ENCODE results near the gene COPZ2. TPM values are rescaled to one million over a fixed set of nuclear protein-coding genes. Genes with fewer than 3 reads are reported as not detected.
A peak's percentile ranks its signal among the peaks of the same experiment; 100 is the strongest.

Gene COPZ2
- total RNA-seq, 1 donor from 2014 or later, result 50.6 TPM

DNA sequence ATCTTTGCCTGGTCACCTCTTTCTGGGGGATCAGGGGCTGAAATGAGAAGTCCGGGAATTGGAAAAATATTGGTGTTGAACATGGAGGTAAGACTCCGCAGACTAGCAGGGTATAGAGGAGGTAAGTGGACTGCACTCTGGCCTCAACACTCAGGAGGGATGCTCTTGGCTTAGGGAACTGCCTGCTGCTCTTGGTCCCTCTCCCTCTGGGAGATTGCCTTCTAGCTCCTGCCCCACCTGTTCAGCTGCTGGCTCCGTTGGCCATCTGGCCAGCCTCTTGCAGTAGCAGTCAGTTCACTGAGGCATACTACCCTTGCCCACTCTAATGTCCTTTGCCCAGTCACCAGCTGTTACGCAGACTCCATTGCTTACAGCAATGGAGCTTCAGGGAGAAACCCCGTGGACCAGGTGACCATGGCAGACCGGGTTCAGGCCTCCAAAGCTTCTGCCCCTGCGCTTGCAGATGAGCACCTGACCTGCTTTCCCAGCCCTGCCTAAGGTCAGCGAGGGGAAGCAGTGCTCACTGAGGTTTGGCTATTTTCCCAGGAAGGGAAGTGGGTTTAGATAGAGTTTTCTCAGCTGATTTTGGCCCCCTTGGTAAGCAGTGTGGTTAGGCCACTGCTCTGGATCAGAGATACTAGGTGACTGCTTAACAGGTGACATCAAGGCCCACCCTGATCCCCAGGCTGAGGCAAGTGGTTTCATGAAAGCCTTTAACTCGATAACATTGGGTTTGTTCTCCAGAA lies 54.8 kb downstream of the COPZ2 start:
- H3K4me1 ChIP-seq, result peaks cover 30% of the 10 kb centered on the region
- TF ChIP-seq, protein P1, sequence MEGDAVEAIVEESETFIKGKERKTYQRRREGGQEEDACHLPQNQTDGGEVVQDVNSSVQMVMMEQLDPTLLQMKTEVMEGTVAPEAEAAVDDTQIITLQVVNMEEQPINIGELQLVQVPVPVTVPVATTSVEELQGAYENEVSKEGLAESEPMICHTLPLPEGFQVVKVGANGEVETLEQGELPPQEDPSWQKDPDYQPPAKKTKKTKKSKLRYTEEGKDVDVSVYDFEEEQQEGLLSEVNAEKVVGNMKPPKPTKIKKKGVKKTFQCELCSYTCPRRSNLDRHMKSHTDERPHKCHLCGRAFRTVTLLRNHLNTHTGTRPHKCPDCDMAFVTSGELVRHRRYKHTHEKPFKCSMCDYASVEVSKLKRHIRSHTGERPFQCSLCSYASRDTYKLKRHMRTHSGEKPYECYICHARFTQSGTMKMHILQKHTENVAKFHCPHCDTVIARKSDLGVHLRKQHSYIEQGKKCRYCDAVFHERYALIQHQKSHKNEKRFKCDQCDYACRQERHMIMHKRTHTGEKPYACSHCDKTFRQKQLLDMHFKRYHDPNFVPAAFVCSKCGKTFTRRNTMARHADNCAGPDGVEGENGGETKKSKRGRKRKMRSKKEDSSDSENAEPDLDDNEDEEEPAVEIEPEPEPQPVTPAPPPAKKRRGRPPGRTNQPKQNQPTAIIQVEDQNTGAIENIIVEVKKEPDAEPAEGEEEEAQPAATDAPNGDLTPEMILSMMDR (IDR thresholded peaks at IDR 0.05; ENCODE audit: borderline replicate concordance), result no peak
- H3K27ac ChIP-seq (replicated peaks), result peak overlapping the region; percentile 72
- H3K27me3 ChIP-seq (ENCODE audit: low read depth), result no peaks in the 10 kb centered on the region
- intact Hi-C loops (cut with micrococcal nuclease), result no loop called here
- no peak for DNase-seq
- peaks cover 50% of the 10 kb centered on the region for H3K36me3 ChIP-seq
- no peaks in the 10 kb centered on the region for H3K9me3 ChIP-seq (replicated peaks)
- H3K4me3 ChIP-seq, result no peak overlapping the region

DNA sequence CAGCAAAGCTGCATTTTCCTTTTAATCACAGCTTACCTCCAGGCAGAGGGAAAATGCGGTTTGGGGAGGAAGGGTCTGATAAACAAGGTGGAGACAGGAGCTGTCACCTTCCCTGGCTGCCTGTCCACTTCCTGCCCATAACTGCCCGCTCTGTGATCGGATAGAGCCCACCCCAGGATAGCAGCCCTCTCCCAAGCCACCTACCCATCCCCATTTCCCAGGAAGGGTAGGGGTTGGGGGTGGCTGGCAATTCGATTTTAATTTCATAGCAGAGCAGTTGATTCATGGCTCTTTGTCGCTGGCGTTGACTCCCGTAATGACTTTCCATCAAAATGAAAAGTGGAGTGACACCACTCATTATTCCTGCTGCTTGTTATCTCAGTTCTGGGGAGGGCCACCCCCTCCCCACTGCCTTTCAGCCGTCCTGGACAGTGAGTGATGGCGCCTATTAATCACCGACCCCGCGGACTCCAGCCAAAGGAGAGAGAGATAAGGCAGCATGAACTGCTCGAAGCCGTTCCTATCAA lies 55.4 kb downstream of the COPZ2 start:
- Histone ChIP-seq H3K27me3 (ENCODE audit: low read depth) (no peaks in the 10 kb centered on the region), H3K27ac (replicated peaks) (no peak overlapping the region), H3K9me3 (replicated peaks) (no peaks in the 10 kb centered on the region), H3K4me1 (peaks cover 24% of the 10 kb centered on the region), H3K4me3 (no peak overlapping the region), H3K36me3 (peaks cover 57% of the 10 kb centered on the region)
- no peak for DNase-seq
- TF ChIP-seq, protein P1 (IDR thresholded peaks at IDR 0.05; ENCODE audit: borderline replicate concordance), result no peak
- intact Hi-C loops (cut with micrococcal nuclease), result no loop called here

DNA sequence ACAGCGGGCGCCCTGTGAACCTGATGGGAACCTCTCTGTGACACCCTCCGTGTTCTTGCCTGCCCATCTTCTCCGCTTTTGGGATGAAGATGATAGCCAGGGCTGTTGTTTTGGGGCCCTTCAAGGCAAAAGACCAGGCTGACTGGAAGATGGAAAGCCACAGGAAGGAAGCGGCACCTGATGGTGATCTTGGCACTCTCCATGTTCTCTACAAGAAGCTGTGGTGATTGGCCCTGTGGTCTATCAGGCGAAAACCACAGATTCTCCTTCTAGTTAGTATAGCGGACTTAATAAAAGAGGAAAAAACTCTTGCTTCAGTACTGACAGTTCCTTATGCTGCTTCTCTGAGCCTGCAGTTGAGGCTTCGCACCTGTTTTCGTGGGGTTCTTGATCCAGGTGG lies 56.1 kb downstream of the COPZ2 start:
- H3K4me1 ChIP-seq, result peaks cover 22% of the 10 kb centered on the region
- H3K27ac ChIP-seq (replicated peaks), result no peak overlapping the region
- peaks cover 63% of the 10 kb centered on the region for H3K36me3 ChIP-seq
- no peaks in the 10 kb centered on the region for H3K27me3 ChIP-seq (ENCODE audit: low read depth)
- TF ChIP-seq, protein P1 (IDR thresholded peaks at IDR 0.05; ENCODE audit: borderline replicate concordance), result no peak
- H3K4me3 ChIP-seq, result no peak overlapping the region
- DNase-seq, result no peak
- intact Hi-C loops (cut with micrococcal nuclease), result no loop called here
- H3K9me3 ChIP-seq (replicated peaks), result no peaks in the 10 kb centered on the region

DNA sequence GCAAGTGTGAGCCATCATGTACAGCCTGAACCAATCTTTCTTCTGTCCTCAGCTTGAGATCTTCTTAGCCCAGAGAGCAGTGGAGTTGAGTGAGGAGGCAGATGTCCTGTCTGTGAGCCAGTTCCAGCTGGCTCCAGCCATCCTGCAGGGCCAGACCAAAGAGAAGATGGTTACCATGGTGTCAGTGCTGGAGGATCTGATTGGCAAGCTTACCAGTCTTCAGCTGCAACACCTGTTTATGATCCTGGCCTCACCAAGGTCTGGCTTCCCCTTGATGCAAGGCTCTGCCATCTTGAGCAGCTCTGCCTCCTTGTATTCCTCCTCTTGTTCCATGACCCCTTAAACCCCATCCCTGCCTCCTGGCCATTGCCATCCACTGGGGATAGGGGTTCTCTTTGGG lies 57.1 kb downstream of the COPZ2 start:
- no peaks in the 10 kb centered on the region for H3K9me3 ChIP-seq (replicated peaks)
- peaks cover 22% of the 10 kb centered on the region for H3K4me1 ChIP-seq
- peaks cover 73% of the 10 kb centered on the region for H3K36me3 ChIP-seq
- DNase-seq, result no peak
- intact Hi-C loops (cut with micrococcal nuclease), result no loop called here
- H3K27ac ChIP-seq (replicated peaks), result no peak overlapping the region
- TF ChIP-seq, protein P1 (IDR thresholded peaks at IDR 0.05; ENCODE audit: borderline replicate concordance), result no peak
- H3K27me3 ChIP-seq (ENCODE audit: low read depth), result no peaks in the 10 kb centered on the region
- no peak overlapping the region for H3K4me3 ChIP-seq

GRCh38 chr17:47978324-47978723 lies 59.3 kb downstream of the COPZ2 start:
- peaks cover 94% of the 10 kb centered on the region for H3K36me3 ChIP-seq
- H3K27me3 ChIP-seq (ENCODE audit: low read depth), result no peaks in the 10 kb centered on the region
- TF ChIP-seq, protein P1 (IDR thresholded peaks at IDR 0.05; ENCODE audit: borderline replicate concordance), result peak; percentile 75
- H3K4me1 ChIP-seq, result peaks cover 8% of the 10 kb centered on the region
- intact Hi-C loops (cut with micrococcal nuclease), result loop anchor here (10.0 kb wide), 1 partner anchor 134 kb away; the partner anchor contains the start of gene SCRN2
- peak; percentile 37 for DNase-seq
- H3K9me3 ChIP-seq (replicated peaks), result no peaks in the 10 kb centered on the region
- no peak overlapping the region for H3K27ac ChIP-seq (replicated peaks)
- H3K4me3 ChIP-seq, result no peak overlapping the region

Small RNA genes within 50 kb of the gene (microRNA-seq; reads per million reads assigned to microRNA genes)
- gene MIR152, result 1,430 reads per million, percentile 88 among the genes with 10 or more reads in this experiment

Other genes with a start within 250 kb of the COPZ2 start
- 4.4 TPM for gene OSBPL7, start 216.0 kb downstream of the COPZ2 start, total RNA-seq
- gene MRPL10, start 206.3 kb downstream of the COPZ2 start, total RNA-seq, result 60.5 TPM
- gene LRRC46, start 206.1 kb downstream of the COPZ2 start, total RNA-seq, result 0.63 TPM
- gene SCRN2, start 196.5 kb downstream of the COPZ2 start, total RNA-seq, result 27.1 TPM
- 0.16 TPM for gene SP6, start 186.6 kb downstream of the COPZ2 start, total RNA-seq
- 13.9 TPM for gene SP2, start 141.6 kb downstream of the COPZ2 start, total RNA-seq
- gene PNPO, start 96.2 kb downstream of the COPZ2 start, total RNA-seq, result 25.3 TPM
- gene PRR15L, start 79.9 kb downstream of the COPZ2 start, total RNA-seq, result 0.14 TPM
- gene CDK5RAP3, start 66.7 kb downstream of the COPZ2 start, total RNA-seq, result 50.1 TPM
- 895 TPM for gene NFE2L1, start 10.6 kb upstream of the COPZ2 start, total RNA-seq
- 33.0 TPM for gene CBX1, start 63.7 kb upstream of the COPZ2 start, total RNA-seq
- 11.3 TPM for gene SNX11, start 70.0 kb upstream of the COPZ2 start, total RNA-seq

Measured in left ventricle myocardium inferior (tissue), 1 donor.